HEK293 (cell line): ENCODE data around the gene CYP51A1.

Source experiments
- FEZF1 ChIP-seq: fragments of 450-650 bp; formaldehyde crosslinking; IDR thresholded peaks from 2 replicates; pipeline ENCODE4 v1.5.1; 2016; ENCODE audit warnings: missing biosample characterization, missing genetic modification characterization
- KLF8 ChIP-seq: fragments of 450-650 bp; formaldehyde crosslinking; IDR thresholded peaks from 2 replicates; pipeline ENCODE4 v1.5.1; 2016; ENCODE audit warnings: missing biosample characterization, missing genetic modification characterization
- MYNN ChIP-seq: fragments of 450-650 bp; formaldehyde crosslinking; IDR thresholded peaks from 2 replicates; pipeline ENCODE4 v1.5.1; 2016; ENCODE audit warnings: missing biosample characterization, missing genetic modification characterization, borderline replicate concordance
- SCRT2 ChIP-seq: fragments of 450-650 bp; formaldehyde crosslinking; IDR thresholded peaks from 2 replicates; pipeline ENCODE4 v1.5.1; 2016; ENCODE audit warnings: missing biosample characterization, missing genetic modification characterization
- YY2 ChIP-seq: fragments of 450-650 bp; formaldehyde crosslinking; IDR thresholded peaks from 2 replicates; pipeline ENCODE4 v1.5.1; 2016; ENCODE audit warnings: missing biosample characterization, missing genetic modification characterization
- ZFP41 ChIP-seq: fragments of 450-650 bp; formaldehyde crosslinking; IDR thresholded peaks from 2 replicates; pipeline ENCODE4 v1.5.1; 2016; ENCODE audit warnings: missing biosample characterization, missing genetic modification characterization, borderline replicate concordance
- ZNF114 ChIP-seq: fragments of 450-650 bp; formaldehyde crosslinking; IDR thresholded peaks from 2 replicates; pipeline ENCODE4 v1.5.0; 2017; ENCODE audit warnings: missing biosample characterization, missing genetic modification characterization
- ZNF239 ChIP-seq: fragments of 450-650 bp; formaldehyde crosslinking; IDR thresholded peaks from 2 replicates; pipeline ENCODE4 v1.5.1; 2016; ENCODE audit warnings: missing biosample characterization, missing genetic modification characterization
- ZNF416 ChIP-seq: fragments of 450-650 bp; formaldehyde crosslinking; IDR thresholded peaks from 2 replicates; pipeline ENCODE4 v1.5.1; 2016; ENCODE audit warnings: missing biosample characterization, missing genetic modification characterization
- ZNF561 ChIP-seq: fragments of 450-650 bp; IDR thresholded peaks from 2 replicates; pipeline ENCODE4 v1.5.1; 2018; ENCODE audit warnings: missing biosample characterization, missing genetic modification characterization, borderline replicate concordance
- ZNF571 ChIP-seq: fragments of 450-650 bp; formaldehyde crosslinking; IDR thresholded peaks from 2 replicates; pipeline ENCODE4 v1.5.0; 2017; ENCODE audit warnings: missing biosample characterization, missing genetic modification characterization
- ZNF621 ChIP-seq: fragments of 450-650 bp; formaldehyde crosslinking; IDR thresholded peaks from 2 replicates; pipeline ENCODE4 v1.5.1; 2017; ENCODE audit warnings: missing biosample characterization, missing genetic modification characterization
- ZNF623 ChIP-seq: fragments of 450-650 bp; formaldehyde crosslinking; IDR thresholded peaks from 2 replicates; pipeline ENCODE4 v1.5.1; 2016; ENCODE audit warnings: missing biosample characterization, missing genetic modification characterization
- ZNF664 ChIP-seq: fragments of 450-650 bp; formaldehyde crosslinking; IDR thresholded peaks from 2 replicates; pipeline ENCODE4 v1.5.1; 2016; ENCODE audit warnings: missing biosample characterization, missing genetic modification characterization
- ZNF701 ChIP-seq: fragments of 450-650 bp; formaldehyde crosslinking; IDR thresholded peaks from 2 replicates; pipeline ENCODE4 v1.5.1; 2016; ENCODE audit warnings: missing biosample characterization, missing genetic modification characterization
- ZNF776 ChIP-seq: fragments of 450-650 bp; formaldehyde crosslinking; IDR thresholded peaks from 2 replicates; pipeline ENCODE4 v1.5.0; 2017; ENCODE audit warnings: missing biosample characterization, missing genetic modification characterization, borderline replicate concordance
- TF ChIP-seq, protein P1 (sequence below): fragments of 450-650 bp; formaldehyde crosslinking; IDR thresholded peaks from 2 replicates; pipeline ENCODE4 v1.5.1; 2017; ENCODE audit warnings: missing biosample characterization, missing genetic modification characterization
- TF ChIP-seq, protein P2 (sequence below): fragments of 450-650 bp; formaldehyde crosslinking; IDR thresholded peaks from 2 replicates; pipeline ENCODE4 v1.5.1; 2016; ENCODE audit warnings: missing biosample characterization, missing genetic modification characterization, borderline replicate concordance
- TF ChIP-seq, protein P3 (sequence below): fragments of 450-650 bp; formaldehyde crosslinking; IDR thresholded peaks from 2 replicates; pipeline ENCODE4 v1.5.1; 2017; ENCODE audit warnings: missing biosample characterization, missing genetic modification characterization
- TF ChIP-seq, protein P4 (sequence below): fragments of 450-650 bp; IDR thresholded peaks from 2 replicates; pipeline ENCODE4 v1.5.1; 2018; ENCODE audit warnings: missing biosample characterization, missing genetic modification characterization
- TF ChIP-seq, protein P5 (sequence below): fragments of 450-650 bp; formaldehyde crosslinking; IDR thresholded peaks from 2 replicates; pipeline ENCODE4 v1.5.1; 2016; ENCODE audit warnings: missing biosample characterization, missing genetic modification characterization, borderline replicate concordance
- TF ChIP-seq, protein P6 (sequence below): fragments of 450-650 bp; formaldehyde crosslinking; IDR thresholded peaks from 2 replicates; pipeline ENCODE4 v1.5.1; 2017; ENCODE audit warnings: missing biosample characterization, missing genetic modification characterization

Gene CYP51A1

DNA sequence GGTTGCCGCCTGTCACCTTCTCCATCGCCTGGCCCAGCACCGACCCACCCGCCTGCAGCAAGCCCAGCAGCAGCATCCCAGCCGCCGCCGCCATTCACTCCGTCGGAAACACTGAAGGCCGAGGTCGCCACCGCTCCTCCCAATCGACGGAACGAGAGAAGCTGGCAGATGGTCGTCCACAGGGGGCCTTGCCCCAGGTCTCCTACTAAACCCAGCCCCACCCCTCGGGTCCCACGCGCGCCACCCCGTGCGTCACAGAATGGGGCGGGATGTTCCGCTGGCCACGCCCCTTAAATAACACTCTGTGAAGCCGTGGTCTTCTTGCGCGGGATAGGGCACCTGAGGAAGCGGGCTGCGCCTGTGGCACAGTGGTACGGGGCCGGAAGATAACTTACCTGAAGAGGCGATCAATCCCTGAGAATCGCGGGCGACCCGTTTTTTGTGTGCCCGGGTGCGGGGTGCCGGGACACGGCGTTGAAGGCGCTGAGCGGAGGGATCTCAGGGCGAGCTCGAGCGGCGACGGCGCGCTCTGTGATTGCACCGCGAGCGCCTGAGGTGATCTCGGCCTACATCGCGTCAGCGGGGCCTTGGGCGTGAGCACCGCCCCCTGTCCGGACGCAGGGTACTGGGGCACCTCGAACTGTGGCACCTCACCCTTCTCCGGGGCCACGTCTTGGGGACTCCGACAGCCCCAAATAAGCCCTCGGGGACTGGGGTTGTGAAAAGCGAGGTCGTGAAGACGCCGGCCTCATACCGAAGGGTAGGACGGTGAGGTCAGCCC lies at the start of gene CYP51A1 (continued):
- TF ChIP-seq, protein P1, sequence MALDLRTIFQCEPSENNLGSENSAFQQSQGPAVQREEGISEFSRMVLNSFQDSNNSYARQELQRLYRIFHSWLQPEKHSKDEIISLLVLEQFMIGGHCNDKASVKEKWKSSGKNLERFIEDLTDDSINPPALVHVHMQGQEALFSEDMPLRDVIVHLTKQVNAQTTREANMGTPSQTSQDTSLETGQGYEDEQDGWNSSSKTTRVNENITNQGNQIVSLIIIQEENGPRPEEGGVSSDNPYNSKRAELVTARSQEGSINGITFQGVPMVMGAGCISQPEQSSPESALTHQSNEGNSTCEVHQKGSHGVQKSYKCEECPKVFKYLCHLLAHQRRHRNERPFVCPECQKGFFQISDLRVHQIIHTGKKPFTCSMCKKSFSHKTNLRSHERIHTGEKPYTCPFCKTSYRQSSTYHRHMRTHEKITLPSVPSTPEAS = no peak
- no peak for TF ChIP-seq ZNF621 (tag by site-specific recombination)
- no peak for TF ChIP-seq ZNF416 (tag by site-specific recombination)
- no peak for TF ChIP-seq ZNF776
- TF ChIP-seq, protein P2, sequence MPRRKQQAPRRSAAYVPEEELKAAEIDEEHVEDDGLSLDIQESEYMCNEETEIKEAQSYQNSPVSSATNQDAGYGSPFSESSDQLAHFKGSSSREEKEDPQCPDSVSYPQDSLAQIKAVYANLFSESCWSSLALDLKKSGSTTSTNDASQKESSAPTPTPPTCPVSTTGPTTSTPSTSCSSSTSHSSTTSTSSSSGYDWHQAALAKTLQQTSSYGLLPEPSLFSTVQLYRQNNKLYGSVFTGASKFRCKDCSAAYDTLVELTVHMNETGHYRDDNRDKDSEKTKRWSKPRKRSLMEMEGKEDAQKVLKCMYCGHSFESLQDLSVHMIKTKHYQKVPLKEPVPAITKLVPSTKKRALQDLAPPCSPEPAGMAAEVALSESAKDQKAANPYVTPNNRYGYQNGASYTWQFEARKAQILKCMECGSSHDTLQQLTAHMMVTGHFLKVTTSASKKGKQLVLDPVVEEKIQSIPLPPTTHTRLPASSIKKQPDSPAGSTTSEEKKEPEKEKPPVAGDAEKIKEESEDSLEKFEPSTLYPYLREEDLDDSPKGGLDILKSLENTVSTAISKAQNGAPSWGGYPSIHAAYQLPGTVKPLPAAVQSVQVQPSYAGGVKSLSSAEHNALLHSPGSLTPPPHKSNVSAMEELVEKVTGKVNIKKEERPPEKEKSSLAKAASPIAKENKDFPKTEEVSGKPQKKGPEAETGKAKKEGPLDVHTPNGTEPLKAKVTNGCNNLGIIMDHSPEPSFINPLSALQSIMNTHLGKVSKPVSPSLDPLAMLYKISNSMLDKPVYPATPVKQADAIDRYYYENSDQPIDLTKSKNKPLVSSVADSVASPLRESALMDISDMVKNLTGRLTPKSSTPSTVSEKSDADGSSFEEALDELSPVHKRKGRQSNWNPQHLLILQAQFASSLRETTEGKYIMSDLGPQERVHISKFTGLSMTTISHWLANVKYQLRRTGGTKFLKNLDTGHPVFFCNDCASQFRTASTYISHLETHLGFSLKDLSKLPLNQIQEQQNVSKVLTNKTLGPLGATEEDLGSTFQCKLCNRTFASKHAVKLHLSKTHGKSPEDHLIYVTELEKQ (tag by site-specific recombination) = no peak
- TF ChIP-seq, protein P3, sequence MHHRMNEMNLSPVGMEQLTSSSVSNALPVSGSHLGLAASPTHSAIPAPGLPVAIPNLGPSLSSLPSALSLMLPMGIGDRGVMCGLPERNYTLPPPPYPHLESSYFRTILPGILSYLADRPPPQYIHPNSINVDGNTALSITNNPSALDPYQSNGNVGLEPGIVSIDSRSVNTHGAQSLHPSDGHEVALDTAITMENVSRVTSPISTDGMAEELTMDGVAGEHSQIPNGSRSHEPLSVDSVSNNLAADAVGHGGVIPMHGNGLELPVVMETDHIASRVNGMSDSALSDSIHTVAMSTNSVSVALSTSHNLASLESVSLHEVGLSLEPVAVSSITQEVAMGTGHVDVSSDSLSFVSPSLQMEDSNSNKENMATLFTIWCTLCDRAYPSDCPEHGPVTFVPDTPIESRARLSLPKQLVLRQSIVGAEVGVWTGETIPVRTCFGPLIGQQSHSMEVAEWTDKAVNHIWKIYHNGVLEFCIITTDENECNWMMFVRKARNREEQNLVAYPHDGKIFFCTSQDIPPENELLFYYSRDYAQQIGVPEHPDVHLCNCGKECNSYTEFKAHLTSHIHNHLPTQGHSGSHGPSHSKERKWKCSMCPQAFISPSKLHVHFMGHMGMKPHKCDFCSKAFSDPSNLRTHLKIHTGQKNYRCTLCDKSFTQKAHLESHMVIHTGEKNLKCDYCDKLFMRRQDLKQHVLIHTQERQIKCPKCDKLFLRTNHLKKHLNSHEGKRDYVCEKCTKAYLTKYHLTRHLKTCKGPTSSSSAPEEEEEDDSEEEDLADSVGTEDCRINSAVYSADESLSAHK (tag by site-specific recombination) = peak; percentile 53; the same call in 1 of the 2 replicates
- no peak for TF ChIP-seq ZNF239 (tag by site-specific recombination)
- TF ChIP-seq, protein P4, sequence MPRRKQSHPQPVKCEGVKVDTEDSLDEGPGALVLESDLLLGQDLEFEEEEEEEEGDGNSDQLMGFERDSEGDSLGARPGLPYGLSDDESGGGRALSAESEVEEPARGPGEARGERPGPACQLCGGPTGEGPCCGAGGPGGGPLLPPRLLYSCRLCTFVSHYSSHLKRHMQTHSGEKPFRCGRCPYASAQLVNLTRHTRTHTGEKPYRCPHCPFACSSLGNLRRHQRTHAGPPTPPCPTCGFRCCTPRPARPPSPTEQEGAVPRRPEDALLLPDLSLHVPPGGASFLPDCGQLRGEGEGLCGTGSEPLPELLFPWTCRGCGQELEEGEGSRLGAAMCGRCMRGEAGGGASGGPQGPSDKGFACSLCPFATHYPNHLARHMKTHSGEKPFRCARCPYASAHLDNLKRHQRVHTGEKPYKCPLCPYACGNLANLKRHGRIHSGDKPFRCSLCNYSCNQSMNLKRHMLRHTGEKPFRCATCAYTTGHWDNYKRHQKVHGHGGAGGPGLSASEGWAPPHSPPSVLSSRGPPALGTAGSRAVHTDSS (tag by site-specific recombination) = no peak
- peak; percentile 95 for TF ChIP-seq KLF8
- no peak; the same call in 1 of the 2 replicates for TF ChIP-seq ZNF561 (tag by site-specific recombination)
- TF ChIP-seq YY2 = no peak
- TF ChIP-seq, protein P5, sequence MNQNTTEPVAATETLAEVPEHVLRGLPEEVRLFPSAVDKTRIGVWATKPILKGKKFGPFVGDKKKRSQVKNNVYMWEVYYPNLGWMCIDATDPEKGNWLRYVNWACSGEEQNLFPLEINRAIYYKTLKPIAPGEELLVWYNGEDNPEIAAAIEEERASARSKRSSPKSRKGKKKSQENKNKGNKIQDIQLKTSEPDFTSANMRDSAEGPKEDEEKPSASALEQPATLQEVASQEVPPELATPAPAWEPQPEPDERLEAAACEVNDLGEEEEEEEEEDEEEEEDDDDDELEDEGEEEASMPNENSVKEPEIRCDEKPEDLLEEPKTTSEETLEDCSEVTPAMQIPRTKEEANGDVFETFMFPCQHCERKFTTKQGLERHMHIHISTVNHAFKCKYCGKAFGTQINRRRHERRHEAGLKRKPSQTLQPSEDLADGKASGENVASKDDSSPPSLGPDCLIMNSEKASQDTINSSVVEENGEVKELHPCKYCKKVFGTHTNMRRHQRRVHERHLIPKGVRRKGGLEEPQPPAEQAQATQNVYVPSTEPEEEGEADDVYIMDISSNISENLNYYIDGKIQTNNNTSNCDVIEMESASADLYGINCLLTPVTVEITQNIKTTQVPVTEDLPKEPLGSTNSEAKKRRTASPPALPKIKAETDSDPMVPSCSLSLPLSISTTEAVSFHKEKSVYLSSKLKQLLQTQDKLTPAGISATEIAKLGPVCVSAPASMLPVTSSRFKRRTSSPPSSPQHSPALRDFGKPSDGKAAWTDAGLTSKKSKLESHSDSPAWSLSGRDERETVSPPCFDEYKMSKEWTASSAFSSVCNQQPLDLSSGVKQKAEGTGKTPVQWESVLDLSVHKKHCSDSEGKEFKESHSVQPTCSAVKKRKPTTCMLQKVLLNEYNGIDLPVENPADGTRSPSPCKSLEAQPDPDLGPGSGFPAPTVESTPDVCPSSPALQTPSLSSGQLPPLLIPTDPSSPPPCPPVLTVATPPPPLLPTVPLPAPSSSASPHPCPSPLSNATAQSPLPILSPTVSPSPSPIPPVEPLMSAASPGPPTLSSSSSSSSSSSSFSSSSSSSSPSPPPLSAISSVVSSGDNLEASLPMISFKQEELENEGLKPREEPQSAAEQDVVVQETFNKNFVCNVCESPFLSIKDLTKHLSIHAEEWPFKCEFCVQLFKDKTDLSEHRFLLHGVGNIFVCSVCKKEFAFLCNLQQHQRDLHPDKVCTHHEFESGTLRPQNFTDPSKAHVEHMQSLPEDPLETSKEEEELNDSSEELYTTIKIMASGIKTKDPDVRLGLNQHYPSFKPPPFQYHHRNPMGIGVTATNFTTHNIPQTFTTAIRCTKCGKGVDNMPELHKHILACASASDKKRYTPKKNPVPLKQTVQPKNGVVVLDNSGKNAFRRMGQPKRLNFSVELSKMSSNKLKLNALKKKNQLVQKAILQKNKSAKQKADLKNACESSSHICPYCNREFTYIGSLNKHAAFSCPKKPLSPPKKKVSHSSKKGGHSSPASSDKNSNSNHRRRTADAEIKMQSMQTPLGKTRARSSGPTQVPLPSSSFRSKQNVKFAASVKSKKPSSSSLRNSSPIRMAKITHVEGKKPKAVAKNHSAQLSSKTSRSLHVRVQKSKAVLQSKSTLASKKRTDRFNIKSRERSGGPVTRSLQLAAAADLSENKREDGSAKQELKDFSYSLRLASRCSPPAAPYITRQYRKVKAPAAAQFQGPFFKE = no peak
- TF ChIP-seq ZNF571 = no peak
- peak; percentile 22; the same call in 1 of the 2 replicates for TF ChIP-seq FEZF1
- no peak for TF ChIP-seq MYNN (tag by site-specific recombination)
- no peak for TF ChIP-seq ZNF664 (tag by site-specific recombination)
- TF ChIP-seq ZNF114 (tag by site-specific recombination) = no peak
- TF ChIP-seq, protein P6, sequence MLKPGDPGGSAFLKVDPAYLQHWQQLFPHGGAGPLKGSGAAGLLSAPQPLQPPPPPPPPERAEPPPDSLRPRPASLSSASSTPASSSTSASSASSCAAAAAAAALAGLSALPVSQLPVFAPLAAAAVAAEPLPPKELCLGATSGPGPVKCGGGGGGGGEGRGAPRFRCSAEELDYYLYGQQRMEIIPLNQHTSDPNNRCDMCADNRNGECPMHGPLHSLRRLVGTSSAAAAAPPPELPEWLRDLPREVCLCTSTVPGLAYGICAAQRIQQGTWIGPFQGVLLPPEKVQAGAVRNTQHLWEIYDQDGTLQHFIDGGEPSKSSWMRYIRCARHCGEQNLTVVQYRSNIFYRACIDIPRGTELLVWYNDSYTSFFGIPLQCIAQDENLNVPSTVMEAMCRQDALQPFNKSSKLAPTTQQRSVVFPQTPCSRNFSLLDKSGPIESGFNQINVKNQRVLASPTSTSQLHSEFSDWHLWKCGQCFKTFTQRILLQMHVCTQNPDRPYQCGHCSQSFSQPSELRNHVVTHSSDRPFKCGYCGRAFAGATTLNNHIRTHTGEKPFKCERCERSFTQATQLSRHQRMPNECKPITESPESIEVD (tag by site-specific recombination) = peak; percentile 4; the same call in 1 of the 2 replicates
- TF ChIP-seq ZNF701 (tag by site-specific recombination) = no peak
- TF ChIP-seq ZNF623 (tag by site-specific recombination) = 0 out of 2 replicates have a peak, but pooled peaks have one; percentile 30
- TF ChIP-seq SCRT2 (tag by site-specific recombination) = peak; percentile 79
- TF ChIP-seq ZFP41 = no peak
